Amniotic epithelial cell (primary cell): ENCODE data around the gene APEX2.
A peak's percentile ranks its signal among the peaks of the same experiment; 100 is the strongest.
"Not testable (repeated sequence)": the region's sequence is repeated elsewhere in the genome, so short reads cannot be mapped to it uniquely, and the experiment has no call there.

Source experiments
- DNase-seq: peaks from one replicate; pipeline ENCODE4 v3.0.0-alpha.2; 2010; ENCODE audit warnings: low read depth

The APEX2 gene

GRCh38 chrX:54999717-55000598 is at the start of gene APEX2:
Gene APEX2 (plus strand): TSS chrX:55000363. CDS start chrX:55000423, 60 bp downstream.
- peak; percentile 92 for DNase-seq

- DNase-seq, result no peak
Measured at GRCh38 chrX:54950730-54951375, 49.3 kb upstream of the APEX2 start.

- DNase-seq, result no peak
Measured at GRCh38 chrX:54961750-54962149, 38.4 kb upstream of the APEX2 start.

- no peak for DNase-seq
Measured at GRCh38 chrX:54964766-54965497, 35.2 kb upstream of the APEX2 start.

GRCh38 chrX:54977387-54977786 is 22.8 kb upstream of the APEX2 start:
- no peak for DNase-seq

- peak; percentile 66 for DNase-seq
Measured at GRCh38 chrX:54978448-54978847, 21.7 kb upstream of the APEX2 start.

GRCh38 chrX:54979432-54979831 is 20.7 kb upstream of the APEX2 start:
- no peak for DNase-seq

- DNase-seq, result no peak
Measured at GRCh38 chrX:54980334-54980733, 19.8 kb upstream of the APEX2 start.

- not testable (repeated sequence) for DNase-seq
Measured at GRCh38 chrX:54983306-54983705, 16.9 kb upstream of the APEX2 start.

- DNase-seq, result no peak
Measured at GRCh38 chrX:54991706-54992105, 8.5 kb upstream of the APEX2 start.

GRCh38 chrX:54992911-54993622 is 7.1 kb upstream of the APEX2 start:
- DNase-seq, result no peak

GRCh38 chrX:54994099-54994498 is 6.1 kb upstream of the APEX2 start, which contains the start of gene PFKFB1:
Gene PFKFB1 (minus strand): TSS chrX:54994188. CDS start chrX:54994007, 181 bp downstream.
- no peak for DNase-seq

GRCh38 chrX:54994668-54995351 is 5.4 kb upstream of the APEX2 start:
- DNase-seq, result no peak

GRCh38 chrX:54995621-54996020 is 4.5 kb upstream of the APEX2 start:
- no peak for DNase-seq

- DNase-seq, result no peak
Measured at GRCh38 chrX:55004231-55004630, 4.1 kb downstream of the APEX2 start.

- DNase-seq, result no peak
Measured at GRCh38 chrX:55005256-55005655, 5.1 kb downstream of the APEX2 start.

- no peak for DNase-seq
Measured at GRCh38 chrX:55006827-55007621, 6.9 kb downstream of the APEX2 start.

GRCh38 chrX:55007656-55008055 is 7.5 kb downstream of the APEX2 start:
- DNase-seq, result peak; percentile 77

- DNase-seq, result no peak
Measured at GRCh38 chrX:55008571-55009358, 8.6 kb downstream of the APEX2 start.

- DNase-seq, result no peak
Measured at GRCh38 chrX:55011294-55011693, 11.1 kb downstream of the APEX2 start.
